ENCODE measurements around the gene OPN1MW. TPM values are rescaled to one million over a fixed set of nuclear protein-coding genes. Genes with fewer than 3 reads are reported as not detected.
"Not testable (repeated sequence)": the region's sequence is repeated elsewhere in the genome, so short reads cannot be mapped to it uniquely, and the experiment has no call there.

Gene OPN1MW
- total and polyA plus RNA-seq, 2 donors (not counting 3 experiments of a cell fraction or from before 2014, with no cell fraction given): not detected

DNA sequence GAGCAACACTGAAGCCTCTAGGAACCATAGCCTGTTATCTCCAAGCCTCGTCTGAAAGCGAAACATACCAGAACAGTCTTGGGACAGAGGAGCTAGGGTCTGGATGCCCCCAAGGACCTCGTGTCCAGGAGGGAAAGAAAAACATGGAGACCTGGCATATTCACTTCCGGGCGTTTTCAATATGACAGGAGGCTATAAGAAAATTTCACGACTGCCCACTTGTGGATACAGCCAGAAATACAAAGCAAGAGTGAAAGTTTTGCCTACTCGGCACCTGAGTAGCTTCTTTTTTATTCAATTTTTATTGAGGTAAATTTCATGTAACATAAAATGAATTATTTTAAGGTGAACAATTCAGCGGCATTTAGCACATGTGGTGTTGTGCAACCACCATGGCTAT lies 17.5 kb upstream of the OPN1MW start:
- DNase-seq (ENCODE audit: low read depth, low spot score); H3K79me2 ChIP-seq (ENCODE audit: control insufficient read depth, insufficient read depth, low read length); FAIRE-seq; H4K20me1 ChIP-seq (replicated peaks; ENCODE audit: control insufficient read depth, extremely low read depth, insufficient read depth, low read length); H3K4me1 ChIP-seq (ENCODE audit: control insufficient read depth, extremely low read depth, insufficient read depth, low read length); H3K27me3 ChIP-seq (ENCODE audit: control insufficient read depth in 2 of 2, insufficient read depth in 2 of 2, low read length in 2 of 2); H3K27ac ChIP-seq (ENCODE audit: insufficient read depth, low read depth, low read length); BruUV-seq (replicated peaks); intact Hi-C loops (cut with micrococcal nuclease); CTCF ChIA-PET; H2AFZ ChIP-seq (ENCODE audit: low read depth, low read length); POLR2A ChIA-PET; H3K9me3 ChIP-seq (replicated peaks; ENCODE audit: control insufficient read depth, insufficient read depth, low read length); H3K9ac ChIP-seq (replicated peaks; ENCODE audit: extremely low read depth, insufficient read depth, low read length); H3K9me1 ChIP-seq (replicated peaks; ENCODE audit: control insufficient read depth, extremely low read depth, insufficient read depth, low read length); H3K4me3 ChIP-seq (replicated peaks in 1 of 3; ENCODE audit: insufficient read depth in 1 of 3, low read depth in 1 of 3, low read length in 3 of 3); dilution Hi-C loops (cut with MboI; ENCODE audit: extremely low pct_ligation_motif_present, low sequenced_read_pairs); H3K36me3 ChIP-seq (ENCODE audit: control insufficient read depth in 2 of 2, extremely low read depth in 1 of 2, insufficient read depth in 2 of 2, low read length in 2 of 2); H3K4me2 ChIP-seq (ENCODE audit: insufficient read depth, low read length): not testable (repeated sequence)

DNA sequence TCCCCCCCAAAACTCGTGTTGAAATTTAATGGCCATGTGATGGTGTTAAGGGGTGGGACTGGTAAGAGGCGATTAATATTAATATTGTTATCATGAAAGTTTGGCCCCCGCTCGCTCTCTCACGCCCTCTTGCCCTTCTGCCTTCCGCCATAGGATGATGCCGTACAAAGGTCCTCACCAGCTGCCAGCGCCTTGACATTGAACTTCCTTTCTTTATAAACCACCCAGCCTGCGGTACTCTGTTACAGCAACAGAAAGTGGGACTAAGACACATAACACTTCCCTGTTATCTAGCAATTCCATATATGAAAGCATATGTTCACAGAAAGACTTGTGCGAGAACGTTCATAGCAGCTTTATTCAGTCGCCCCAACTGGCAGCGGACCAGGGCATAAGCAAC lies 14.0 kb upstream of the OPN1MW start:
- H3K9ac ChIP-seq (replicated peaks; ENCODE audit: extremely low read depth, insufficient read depth, low read length); H3K4me3 ChIP-seq (replicated peaks in 1 of 3; ENCODE audit: insufficient read depth in 1 of 3, low read depth in 1 of 3, low read length in 3 of 3); BruUV-seq (replicated peaks); intact Hi-C loops (cut with micrococcal nuclease); H3K9me3 ChIP-seq (replicated peaks; ENCODE audit: control insufficient read depth, insufficient read depth, low read length); H3K9me1 ChIP-seq (replicated peaks; ENCODE audit: control insufficient read depth, extremely low read depth, insufficient read depth, low read length); H3K79me2 ChIP-seq (ENCODE audit: control insufficient read depth, insufficient read depth, low read length); H3K36me3 ChIP-seq (ENCODE audit: control insufficient read depth in 2 of 2, extremely low read depth in 1 of 2, insufficient read depth in 2 of 2, low read length in 2 of 2); DNase-seq (ENCODE audit: low read depth, low spot score); H2AFZ ChIP-seq (ENCODE audit: low read depth, low read length); H3K27ac ChIP-seq (ENCODE audit: insufficient read depth, low read depth, low read length); H3K27me3 ChIP-seq (ENCODE audit: control insufficient read depth in 2 of 2, insufficient read depth in 2 of 2, low read length in 2 of 2); dilution Hi-C loops (cut with MboI; ENCODE audit: extremely low pct_ligation_motif_present, low sequenced_read_pairs); CTCF ChIA-PET; POLR2A ChIA-PET; H3K4me2 ChIP-seq (ENCODE audit: insufficient read depth, low read length); H3K4me1 ChIP-seq (ENCODE audit: control insufficient read depth, extremely low read depth, insufficient read depth, low read length); H4K20me1 ChIP-seq (replicated peaks; ENCODE audit: control insufficient read depth, extremely low read depth, insufficient read depth, low read length); FAIRE-seq: not testable (repeated sequence)

DNA sequence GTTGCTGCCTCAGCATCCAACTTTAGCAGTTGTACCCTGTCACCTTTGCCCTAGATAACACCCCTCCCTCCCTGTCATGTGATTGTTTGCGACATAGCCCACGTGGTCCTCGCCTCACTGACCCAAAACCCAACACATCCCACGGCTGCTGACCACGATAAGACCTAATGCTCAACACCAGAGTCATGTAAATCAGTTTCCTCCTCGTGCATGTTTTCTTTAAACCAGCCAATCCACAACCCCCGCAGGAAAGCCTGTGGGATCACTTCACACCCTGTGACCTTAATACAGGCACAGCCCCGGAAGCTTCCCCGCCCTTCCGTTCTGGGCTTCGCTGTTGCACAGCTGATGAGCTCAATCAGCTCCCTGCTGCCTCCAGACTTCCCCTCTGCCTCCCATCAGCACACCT lies 9.9 kb upstream of the OPN1MW start:
- H3K27ac ChIP-seq (ENCODE audit: insufficient read depth, low read depth, low read length); H3K27me3 ChIP-seq (ENCODE audit: control insufficient read depth in 2 of 2, insufficient read depth in 2 of 2, low read length in 2 of 2); dilution Hi-C loops (cut with MboI; ENCODE audit: extremely low pct_ligation_motif_present, low sequenced_read_pairs); H3K9ac ChIP-seq (replicated peaks; ENCODE audit: extremely low read depth, insufficient read depth, low read length); H3K4me1 ChIP-seq (ENCODE audit: control insufficient read depth, extremely low read depth, insufficient read depth, low read length); H4K20me1 ChIP-seq (replicated peaks; ENCODE audit: control insufficient read depth, extremely low read depth, insufficient read depth, low read length); H2AFZ ChIP-seq (ENCODE audit: low read depth, low read length); H3K4me2 ChIP-seq (ENCODE audit: insufficient read depth, low read length); H3K9me3 ChIP-seq (replicated peaks; ENCODE audit: control insufficient read depth, insufficient read depth, low read length); CTCF ChIA-PET; DNase-seq (ENCODE audit: low read depth, low spot score); H3K4me3 ChIP-seq (replicated peaks in 1 of 3; ENCODE audit: insufficient read depth in 1 of 3, low read depth in 1 of 3, low read length in 3 of 3); FAIRE-seq; H3K79me2 ChIP-seq (ENCODE audit: control insufficient read depth, insufficient read depth, low read length); intact Hi-C loops (cut with micrococcal nuclease); BruUV-seq (replicated peaks); H3K9me1 ChIP-seq (replicated peaks; ENCODE audit: control insufficient read depth, extremely low read depth, insufficient read depth, low read length); POLR2A ChIA-PET; H3K36me3 ChIP-seq (ENCODE audit: control insufficient read depth in 2 of 2, extremely low read depth in 1 of 2, insufficient read depth in 2 of 2, low read length in 2 of 2): not testable (repeated sequence)

DNA sequence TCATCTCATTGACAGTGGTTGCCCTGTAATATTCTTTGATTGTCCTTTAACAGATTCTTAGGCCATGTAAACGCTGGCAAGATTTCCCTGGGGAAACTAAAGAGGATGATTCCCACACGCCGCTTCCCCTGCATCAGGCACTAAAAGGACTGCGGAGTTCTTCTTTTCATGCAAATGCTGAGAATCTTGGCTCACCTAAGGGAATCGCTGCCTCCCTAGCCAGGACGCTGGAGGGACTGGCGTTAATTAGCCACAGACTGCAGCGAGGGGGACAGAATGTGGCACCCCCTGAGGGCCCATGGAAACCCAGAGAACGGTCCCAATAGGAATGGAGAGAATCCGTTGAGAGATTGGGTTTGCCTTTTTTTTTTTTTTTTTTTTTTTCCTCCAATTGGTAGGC lies 8.0 kb upstream of the OPN1MW start:
- FAIRE-seq; DNase-seq (ENCODE audit: low read depth, low spot score); dilution Hi-C loops (cut with MboI; ENCODE audit: extremely low pct_ligation_motif_present, low sequenced_read_pairs); H4K20me1 ChIP-seq (replicated peaks; ENCODE audit: control insufficient read depth, extremely low read depth, insufficient read depth, low read length); H3K9me1 ChIP-seq (replicated peaks; ENCODE audit: control insufficient read depth, extremely low read depth, insufficient read depth, low read length); H3K4me2 ChIP-seq (ENCODE audit: insufficient read depth, low read length); H3K4me1 ChIP-seq (ENCODE audit: control insufficient read depth, extremely low read depth, insufficient read depth, low read length); H3K36me3 ChIP-seq (ENCODE audit: control insufficient read depth in 2 of 2, extremely low read depth in 1 of 2, insufficient read depth in 2 of 2, low read length in 2 of 2); H3K79me2 ChIP-seq (ENCODE audit: control insufficient read depth, insufficient read depth, low read length); H2AFZ ChIP-seq (ENCODE audit: low read depth, low read length); H3K4me3 ChIP-seq (replicated peaks in 1 of 3; ENCODE audit: insufficient read depth in 1 of 3, low read depth in 1 of 3, low read length in 3 of 3); H3K9me3 ChIP-seq (replicated peaks; ENCODE audit: control insufficient read depth, insufficient read depth, low read length); intact Hi-C loops (cut with micrococcal nuclease); POLR2A ChIA-PET; H3K27ac ChIP-seq (ENCODE audit: insufficient read depth, low read depth, low read length); CTCF ChIA-PET; BruUV-seq (replicated peaks); H3K9ac ChIP-seq (replicated peaks; ENCODE audit: extremely low read depth, insufficient read depth, low read length); H3K27me3 ChIP-seq (ENCODE audit: control insufficient read depth in 2 of 2, insufficient read depth in 2 of 2, low read length in 2 of 2): not testable (repeated sequence)

Measured in endothelial cell of umbilical vein (primary cell).